Neutrophil (primary cell): ENCODE results near the gene ATP2B3.

Experiments
- H3K27ac ChIP-seq: fragments of 200-600 bp; sonication (generic); 2 replicates; pipeline ENCODE4 v1.5.1; 2016; ENCODE audit warnings: mild to moderate bottlenecking, moderate library complexity
- H3K27me3 ChIP-seq: fragments of 200-600 bp; sonication (generic); 2 replicates; pipeline ENCODE4 v1.6.0; 2016; ENCODE audit warnings: mild to moderate bottlenecking
- H3K36me3 ChIP-seq: fragments of 200-600 bp; sonication (generic); 2 replicates; pipeline ENCODE4 v1.5.1; 2017
- H3K4me1 ChIP-seq, 2 experiments: fragments of 200-600 bp in 1 of 2; sonication (generic) in 1 of 2; 1 replicate in 1 of 2; 2 replicates in 1 of 2; pipeline versions ENCODE4 v1.5.1 to v1.6.1; 2013 to 2016; ENCODE audit warnings: low read depth in 1 of 2, low read length in 1 of 2, mild to moderate bottlenecking in 1 of 2, moderate library complexity in 1 of 2; ENCODE audit not compliant: control insufficient read depth in 1 of 2, insufficient read depth in 1 of 2
- H3K4me3 ChIP-seq, 2 experiments: fragments of 200-600 bp in 1 of 2; sonication (generic) in 1 of 2; 1 replicate in 1 of 2; 2 replicates in 1 of 2; pipeline ENCODE4 v1.5.1; 2013 to 2016; ENCODE audit warnings: low read depth in 1 of 2, low read length in 1 of 2, mild to moderate bottlenecking in 1 of 2, moderate library complexity in 1 of 2
- H3K9me3 ChIP-seq: fragments of 200-600 bp; sonication (generic); 2 replicates; pipeline ENCODE4 v1.5.1; 2016
- CTCF ChIP-seq: fragments of 200-600 bp; sonication (generic); IDR thresholded peaks from 2 replicates; pipeline ENCODE4 v1.5.1; 2016; ENCODE audit warnings: antibody characterized with exemption

ATP2B3 gene

GRCh38 chrX:153494061-153494460, 23.4 kb upstream of the ATP2B3 start:
- no peaks in the 10 kb centered on the region for H3K36me3 ChIP-seq
- TF ChIP-seq CTCF = no peak
- no peaks in the 10 kb centered on the region for H3K9me3 ChIP-seq
- H3K27ac ChIP-seq = no peak overlapping the region
- peaks cover 35% of the 10 kb centered on the region for H3K27me3 ChIP-seq
- H3K4me3 ChIP-seq = no peak overlapping the region
- H3K4me1 ChIP-seq = no peaks in the 10 kb centered on the region

GRCh38 chrX:153494541-153495361, 22.7 kb upstream of the ATP2B3 start, which contains the start of gene BGN:
Gene BGN, plus strand, starts transcription at chrX:153494980. Its CDS starts 9,652 bp downstream, at chrX:153504632.
- Histone ChIP-seq H3K36me3 (no peaks in the 10 kb centered on the region), H3K4me3 (no peak within 1 kb of the TSS), H3K4me1 (no peaks in the 10 kb centered on the region), H3K27ac (no peak within 1 kb of the TSS), H3K9me3 (no peaks in the 10 kb centered on the region), H3K27me3 (peaks cover 35% of the 10 kb centered on the region)
- no peak for TF ChIP-seq CTCF

- H3K27me3 ChIP-seq = peaks cover 35% of the 10 kb centered on the region
- H3K36me3 ChIP-seq = no peaks in the 10 kb centered on the region
- H3K4me1 ChIP-seq = no peaks in the 10 kb centered on the region
- H3K9me3 ChIP-seq = no peaks in the 10 kb centered on the region
- no peak overlapping the region for H3K4me3 ChIP-seq
- no peak overlapping the region for H3K27ac ChIP-seq
- no peak for TF ChIP-seq CTCF
Measured at GRCh38 chrX:153495362-153495751, 22.1 kb upstream of the ATP2B3 start.

GRCh38 chrX:153495903-153496589, 21.4 kb upstream of the ATP2B3 start:
- Histone ChIP-seq H3K4me3 (no peak overlapping the region), H3K9me3 (no peaks in the 10 kb centered on the region), H3K27ac (no peak overlapping the region), H3K36me3 (no peaks in the 10 kb centered on the region), H3K4me1 (no peaks in the 10 kb centered on the region), H3K27me3 (peaks cover 35% of the 10 kb centered on the region)
- TF ChIP-seq CTCF = no peak

GRCh38 chrX:153496590-153496959, 20.9 kb upstream of the ATP2B3 start:
- no peaks in the 10 kb centered on the region for H3K9me3 ChIP-seq
- no peak overlapping the region for H3K27ac ChIP-seq
- no peak overlapping the region for H3K4me3 ChIP-seq
- no peak for TF ChIP-seq CTCF
- peaks cover 35% of the 10 kb centered on the region for H3K27me3 ChIP-seq
- no peaks in the 10 kb centered on the region for H3K36me3 ChIP-seq
- no peaks in the 10 kb centered on the region for H3K4me1 ChIP-seq
